ENCODE data around the gene CCDC188. TPM values are rescaled to one million over a fixed set of nuclear protein-coding genes. Genes with fewer than 3 reads are reported as not detected.

The CCDC188 gene
- total and polyA plus RNA-seq, 2 of the 13 experiments (the other 11 are each of a cell fraction or from before 2014, with no cell fraction given): not detected

- TF ChIP-seq STAG1 (CRISPR knock-in tag; IDR thresholded peaks at IDR 0.05): no peak
- no peak for TF ChIP-seq ZNF761 (CRISPR knock-in tag; conservative IDR thresholded peaks at IDR 0.05)
- TF ChIP-seq ZHX1 (CRISPR knock-in tag; IDR thresholded peaks at IDR 0.05; ENCODE audit: low read depth): no peak
- TF ChIP-seq ZNF251 (CRISPR knock-in tag; IDR thresholded peaks at IDR 0.05): no peak
- TF ChIP-seq SETDB1 (CRISPR knock-in tag; IDR thresholded peaks at IDR 0.05; ENCODE audit: borderline replicate concordance): no peak
- no peak for TF ChIP-seq ZNF670 (CRISPR knock-in tag; IDR thresholded peaks at IDR 0.05; ENCODE audit: borderline replicate concordance)
- TF ChIP-seq ZSCAN12 (CRISPR knock-in tag; IDR thresholded peaks at IDR 0.05): no peak
- TF ChIP-seq ZNF407 (CRISPR knock-in tag; IDR thresholded peaks at IDR 0.05; ENCODE audit: not compliant biosample characterization): peak; percentile 22
- no peak for TF ChIP-seq NONO (IDR thresholded peaks at IDR 0.05)
- no peak for TF ChIP-seq NONO (CRISPR knock-in tag; conservative IDR thresholded peaks at IDR 0.05)
- no peak for TF ChIP-seq PHF21A (CRISPR knock-in tag; IDR thresholded peaks at IDR 0.05)
- TF ChIP-seq PHF5A (CRISPR knock-in tag; IDR thresholded peaks at IDR 0.05; ENCODE audit: low read depth, unreplicated experiment): no peak
- no peak for TF ChIP-seq USF2 (IDR thresholded peaks at IDR 0.05; ENCODE audit: low read depth, low read length)
- TF ChIP-seq USF2 (CRISPR knock-in tag; IDR thresholded peaks at IDR 0.05; ENCODE audit: borderline replicate concordance): no peak
- peak in 1 of 2 experiments; percentile 46; a peak in 1 of 4 replicates for TF ChIP-seq POLR2A (IDR thresholded peaks at IDR 0.05; ENCODE audit: insufficient read depth in 1 of 2, low read depth in 2 of 2, low read length in 2 of 2)
- no peak for TF ChIP-seq RXRB (CRISPR knock-in tag; IDR thresholded peaks at IDR 0.05; ENCODE audit: borderline replicate concordance)
These were observed 19.9 kb downstream of the CCDC188 start (continued) for GRCh38 chr22:20130731-20131596.
